ENCODE results near the gene TTLL10.

GRCh38 chr1:1221887-1222574, 48.4 kb downstream of the TTLL10 start:
- TF ChIP-seq, protein P1, sequence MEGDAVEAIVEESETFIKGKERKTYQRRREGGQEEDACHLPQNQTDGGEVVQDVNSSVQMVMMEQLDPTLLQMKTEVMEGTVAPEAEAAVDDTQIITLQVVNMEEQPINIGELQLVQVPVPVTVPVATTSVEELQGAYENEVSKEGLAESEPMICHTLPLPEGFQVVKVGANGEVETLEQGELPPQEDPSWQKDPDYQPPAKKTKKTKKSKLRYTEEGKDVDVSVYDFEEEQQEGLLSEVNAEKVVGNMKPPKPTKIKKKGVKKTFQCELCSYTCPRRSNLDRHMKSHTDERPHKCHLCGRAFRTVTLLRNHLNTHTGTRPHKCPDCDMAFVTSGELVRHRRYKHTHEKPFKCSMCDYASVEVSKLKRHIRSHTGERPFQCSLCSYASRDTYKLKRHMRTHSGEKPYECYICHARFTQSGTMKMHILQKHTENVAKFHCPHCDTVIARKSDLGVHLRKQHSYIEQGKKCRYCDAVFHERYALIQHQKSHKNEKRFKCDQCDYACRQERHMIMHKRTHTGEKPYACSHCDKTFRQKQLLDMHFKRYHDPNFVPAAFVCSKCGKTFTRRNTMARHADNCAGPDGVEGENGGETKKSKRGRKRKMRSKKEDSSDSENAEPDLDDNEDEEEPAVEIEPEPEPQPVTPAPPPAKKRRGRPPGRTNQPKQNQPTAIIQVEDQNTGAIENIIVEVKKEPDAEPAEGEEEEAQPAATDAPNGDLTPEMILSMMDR (IDR thresholded peaks at IDR 0.05; ENCODE audit: low read depth, low read length) = no peak
- no peak for TF ChIP-seq POLR2A (IDR thresholded peaks at IDR 0.05; ENCODE audit: extremely low read depth, insufficient read length)
